DMS153 treated with DMSO at 0.1 percent for 48 hours (cell line): ENCODE measurements around the gene TMEM240.
"Not testable (repeated sequence)": the region's sequence is repeated elsewhere in the genome, so short reads cannot be mapped to it uniquely, and the experiment has no call there.

Experiments
- DNase-seq: peaks from one replicate; lab custom pipeline; 2025; ENCODE audit not compliant: unreplicated experiment; lab: John Stamatoyannopoulos, UW

The TMEM240 gene

DNA sequence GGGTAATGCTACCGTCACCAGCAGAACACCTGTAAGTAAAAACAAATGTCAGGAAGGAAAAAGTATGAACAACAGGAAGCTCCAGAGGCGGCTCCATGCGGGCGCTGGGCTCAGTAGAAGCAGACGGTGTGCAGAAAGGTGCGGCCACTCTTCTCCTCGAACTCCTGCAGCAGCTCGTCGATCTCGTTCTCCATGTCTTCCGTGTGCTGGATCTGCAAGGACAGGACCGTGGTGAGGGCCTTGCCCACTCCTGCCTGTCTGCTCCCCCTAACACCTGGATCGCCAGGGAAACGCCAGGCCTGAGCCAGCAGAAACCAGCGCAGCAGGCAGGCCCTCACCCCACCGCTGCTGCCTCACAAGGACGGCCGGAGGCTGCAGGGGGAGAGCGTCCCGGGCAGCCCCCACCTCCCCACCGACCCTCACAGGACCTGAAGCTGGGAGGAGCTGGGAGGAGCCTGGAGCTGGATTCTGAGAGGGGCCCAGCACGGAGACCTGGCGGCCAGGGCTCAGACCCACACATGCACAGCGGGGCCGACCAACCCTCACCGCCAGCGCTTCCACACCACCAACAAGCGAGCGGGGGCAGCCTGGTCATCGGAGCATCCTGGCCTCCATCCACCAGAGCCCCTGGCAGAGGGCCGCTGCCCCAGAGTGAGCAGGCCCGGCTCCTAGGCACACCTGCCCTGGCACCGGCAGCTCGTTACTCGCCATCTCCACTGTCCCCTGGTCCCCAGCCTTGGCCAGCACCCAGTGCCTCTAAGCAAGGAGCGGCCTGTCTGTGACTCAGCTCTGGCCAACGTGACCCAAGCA lies 1.7 kb upstream of the TMEM240 start:
- no peak for DNase-seq

DNA sequence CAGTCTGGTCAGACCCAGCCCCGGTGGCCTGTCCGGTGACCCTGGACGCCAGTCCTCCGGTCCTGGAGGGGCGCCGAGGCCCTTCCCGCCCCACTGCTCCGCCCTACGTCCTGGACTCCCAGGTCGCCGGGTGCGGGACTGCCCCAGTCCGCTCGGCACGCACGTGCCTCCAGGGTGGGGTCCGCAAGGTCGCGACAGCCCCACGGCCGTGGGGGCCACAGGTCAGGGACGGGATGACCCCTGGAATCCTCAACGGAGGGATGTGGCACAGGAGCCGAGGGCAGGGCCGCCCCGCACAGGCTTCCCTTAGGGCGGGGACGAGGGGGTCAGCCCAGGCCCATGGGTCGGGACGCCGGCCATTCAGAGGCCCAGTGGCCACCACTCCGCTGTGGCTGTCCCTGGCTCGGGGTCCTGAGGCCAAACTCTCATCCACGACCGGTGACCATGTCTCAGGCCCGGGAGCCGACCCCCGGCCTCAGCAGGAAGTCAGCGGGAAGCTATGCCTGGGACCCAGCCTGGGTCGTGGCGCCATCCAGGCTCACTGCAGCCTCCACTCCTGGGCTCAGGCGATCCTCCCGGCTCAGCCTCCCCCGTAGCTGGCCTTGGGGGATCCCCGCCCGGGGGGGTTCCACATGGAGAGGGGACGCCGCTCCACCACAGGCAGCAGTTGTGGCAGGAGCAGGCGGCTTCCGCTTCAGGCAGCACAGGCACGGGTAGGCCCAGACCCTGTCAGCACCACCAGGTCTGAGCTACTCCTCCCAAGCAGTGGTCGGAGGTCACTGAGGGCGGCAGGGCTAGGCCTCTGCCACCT lies 599 bp upstream of the TMEM240 start:
- DNase-seq: no peak

DNA sequence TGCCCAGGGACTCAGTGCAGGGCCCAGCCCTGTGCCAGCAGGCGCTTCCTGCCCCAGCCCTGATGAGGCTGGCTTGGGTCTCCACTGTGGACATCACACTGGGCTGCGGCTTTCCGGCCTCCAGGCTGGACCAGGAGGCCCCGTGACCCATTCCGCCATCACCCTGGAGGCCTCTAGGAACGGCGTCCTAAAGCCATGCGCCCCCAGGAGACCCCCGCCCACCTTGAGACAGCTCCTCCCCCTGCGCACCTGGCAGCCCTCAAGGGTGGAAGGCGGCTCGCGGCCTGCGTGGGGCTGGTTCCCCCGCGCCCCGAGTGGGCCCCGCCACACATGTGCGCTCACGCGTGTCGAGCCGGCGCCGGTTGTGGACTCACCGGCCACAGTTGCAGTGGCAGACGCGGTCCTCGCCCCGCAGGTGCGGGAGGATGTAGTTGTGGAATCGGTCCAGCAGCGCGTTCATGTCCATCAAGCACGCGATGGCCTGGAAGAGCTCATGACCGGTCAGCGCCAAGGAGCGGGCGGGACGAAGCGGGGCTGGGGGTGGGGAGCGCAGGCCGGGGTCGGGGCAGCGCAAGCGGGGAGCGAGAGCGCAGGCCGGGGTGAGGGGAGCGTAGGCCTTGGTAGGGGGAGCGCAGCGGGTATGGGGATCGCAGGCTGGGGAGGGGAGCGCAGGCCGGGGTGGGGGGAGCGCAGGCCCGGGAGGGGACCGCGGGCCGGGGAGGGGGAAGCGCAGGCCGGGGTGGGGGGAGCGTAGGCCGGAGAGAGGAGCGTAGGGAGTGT lies 924 bp downstream of the TMEM240 start:
- no peak for DNase-seq

DNA sequence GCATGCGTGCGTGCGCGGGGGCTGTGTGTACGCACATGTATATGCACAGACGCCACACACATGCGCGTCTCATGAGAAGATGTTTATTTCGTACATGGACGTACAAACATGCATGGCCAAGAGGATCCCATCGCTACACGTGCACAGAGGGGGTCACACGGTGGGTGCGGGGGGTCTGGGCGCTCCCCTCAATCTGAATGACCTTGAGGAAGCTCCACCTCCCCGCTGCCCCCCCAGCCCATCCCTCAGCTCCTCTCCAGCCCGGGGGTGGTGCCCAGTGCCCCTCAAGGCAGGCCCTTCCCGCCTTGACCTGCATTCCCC lies 1.5 kb downstream of the TMEM240 start:
- no peak for DNase-seq

DNA sequence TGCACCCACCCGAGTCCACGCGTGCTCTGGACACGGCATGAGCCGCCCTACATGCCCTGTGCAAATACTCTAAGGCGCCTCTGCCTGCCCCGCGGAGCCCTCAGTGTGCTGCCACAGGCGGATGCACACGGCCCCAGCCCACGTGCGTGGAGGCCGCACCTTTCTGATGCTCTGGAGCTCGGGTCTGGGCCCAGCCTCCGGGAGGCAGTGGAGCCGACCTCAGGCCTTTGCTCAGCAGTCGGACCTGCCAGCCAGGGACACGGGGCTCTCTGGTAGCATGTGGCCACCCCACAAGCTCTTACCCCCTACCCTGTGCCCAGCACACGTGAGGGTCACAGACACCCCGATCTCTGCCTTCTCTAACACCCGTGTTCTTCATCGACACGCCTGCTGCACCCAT lies 2.1 kb downstream of the TMEM240 start:
- DNase-seq: no peak

DNA sequence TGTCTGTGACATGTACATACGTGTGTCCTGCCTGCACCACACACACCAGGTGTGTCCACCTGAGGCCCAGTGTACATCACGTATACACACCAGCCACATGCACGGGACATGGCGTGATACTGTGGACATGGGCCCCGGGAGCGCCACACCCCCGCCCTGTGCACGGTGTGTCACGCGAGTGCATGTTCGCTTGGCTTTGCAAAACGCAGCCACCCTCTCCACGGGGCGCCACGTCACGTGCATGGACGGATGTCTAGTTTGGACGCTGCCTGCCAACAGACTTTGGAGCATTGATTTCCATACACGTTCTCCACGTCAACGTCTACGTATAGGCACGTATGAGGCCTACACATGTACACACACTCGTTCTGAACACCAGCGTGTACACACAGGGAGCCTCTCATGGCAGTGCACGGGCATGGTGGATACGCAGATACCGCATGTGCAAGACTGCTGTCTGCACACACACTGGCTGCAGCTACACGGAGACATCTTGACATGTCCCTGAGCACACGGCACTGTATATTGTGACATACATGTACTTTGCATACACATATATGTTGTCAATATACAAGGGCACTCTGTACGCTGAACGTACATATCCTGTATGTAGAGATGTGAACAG lies 2.7 kb downstream of the TMEM240 start:
- no peak for DNase-seq

DNA sequence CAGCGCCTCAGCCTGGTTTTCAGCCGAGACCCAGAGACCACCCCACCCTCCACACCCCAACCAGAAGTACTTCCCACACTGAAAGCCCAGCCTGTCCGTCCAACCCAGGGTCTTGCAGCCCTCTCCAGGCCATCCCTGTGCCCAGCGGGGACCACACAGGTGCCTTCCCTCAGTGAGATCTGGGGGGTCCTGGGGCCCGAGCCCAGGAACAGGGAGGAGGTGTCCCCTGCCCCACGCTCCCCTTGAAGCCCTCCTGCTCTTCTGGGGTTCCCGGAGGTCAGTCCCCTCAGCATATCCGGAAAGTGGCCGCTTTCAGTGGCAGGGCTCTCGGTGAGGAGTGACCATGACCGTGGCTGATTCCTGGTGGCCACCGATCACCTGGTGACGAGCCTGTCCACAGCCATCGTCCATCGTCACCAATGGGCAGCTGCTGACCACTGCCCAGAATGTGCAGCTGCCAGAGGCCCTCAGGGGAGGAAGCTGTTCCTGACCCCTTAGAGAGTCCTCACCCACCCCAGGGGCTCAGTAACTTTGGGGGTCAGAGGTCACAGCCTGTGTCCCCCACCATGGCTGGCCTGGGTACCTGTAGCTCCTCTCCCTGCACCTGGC lies 3.4 kb downstream of the TMEM240 start:
- no peak for DNase-seq

DNA sequence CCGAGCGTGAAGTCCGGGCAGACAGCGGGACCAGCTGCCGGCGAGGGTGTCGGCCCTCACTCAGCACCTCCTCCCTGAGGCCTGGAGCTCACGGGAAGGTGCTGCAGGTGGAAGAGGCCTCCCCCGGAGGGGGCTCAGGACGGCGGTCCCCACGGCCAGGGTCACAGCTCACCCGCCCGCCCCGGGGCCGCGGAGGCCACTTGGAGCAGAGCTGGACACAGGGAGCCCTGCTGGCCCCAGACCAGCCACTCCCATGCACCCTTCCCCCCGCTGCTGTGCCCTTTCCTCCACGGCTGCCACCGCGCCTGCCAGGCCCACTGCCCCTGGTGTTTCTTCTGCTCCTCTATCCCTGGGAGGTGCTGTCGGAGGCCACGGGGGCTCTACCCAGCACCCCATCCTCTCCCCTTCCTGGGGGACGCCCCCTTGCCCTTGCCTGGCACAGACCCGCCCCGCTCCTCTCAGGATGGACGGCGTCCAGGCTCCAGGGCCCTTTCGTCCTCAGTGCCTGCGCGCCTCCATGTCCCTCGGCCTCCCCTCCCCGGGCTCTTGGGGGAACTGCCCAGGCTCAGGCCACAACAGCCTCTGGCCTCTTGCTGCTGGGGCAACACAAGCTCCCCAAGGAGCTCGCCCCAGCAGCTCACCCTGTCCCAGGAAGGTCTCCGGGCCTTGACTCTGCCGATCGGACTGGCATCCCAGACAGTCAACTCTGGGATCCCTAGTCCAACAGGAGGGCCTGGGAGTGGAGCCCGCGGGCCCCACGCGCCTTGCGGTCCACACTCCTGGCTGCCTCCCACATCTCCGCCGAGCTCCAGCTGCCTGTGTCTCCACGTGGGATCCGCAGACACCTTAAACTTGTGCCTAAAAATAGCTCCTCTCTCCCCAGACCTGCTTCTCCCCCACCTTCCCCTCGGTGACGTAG lies 4.1 kb downstream of the TMEM240 start:
- DNase-seq: no peak

DNA sequence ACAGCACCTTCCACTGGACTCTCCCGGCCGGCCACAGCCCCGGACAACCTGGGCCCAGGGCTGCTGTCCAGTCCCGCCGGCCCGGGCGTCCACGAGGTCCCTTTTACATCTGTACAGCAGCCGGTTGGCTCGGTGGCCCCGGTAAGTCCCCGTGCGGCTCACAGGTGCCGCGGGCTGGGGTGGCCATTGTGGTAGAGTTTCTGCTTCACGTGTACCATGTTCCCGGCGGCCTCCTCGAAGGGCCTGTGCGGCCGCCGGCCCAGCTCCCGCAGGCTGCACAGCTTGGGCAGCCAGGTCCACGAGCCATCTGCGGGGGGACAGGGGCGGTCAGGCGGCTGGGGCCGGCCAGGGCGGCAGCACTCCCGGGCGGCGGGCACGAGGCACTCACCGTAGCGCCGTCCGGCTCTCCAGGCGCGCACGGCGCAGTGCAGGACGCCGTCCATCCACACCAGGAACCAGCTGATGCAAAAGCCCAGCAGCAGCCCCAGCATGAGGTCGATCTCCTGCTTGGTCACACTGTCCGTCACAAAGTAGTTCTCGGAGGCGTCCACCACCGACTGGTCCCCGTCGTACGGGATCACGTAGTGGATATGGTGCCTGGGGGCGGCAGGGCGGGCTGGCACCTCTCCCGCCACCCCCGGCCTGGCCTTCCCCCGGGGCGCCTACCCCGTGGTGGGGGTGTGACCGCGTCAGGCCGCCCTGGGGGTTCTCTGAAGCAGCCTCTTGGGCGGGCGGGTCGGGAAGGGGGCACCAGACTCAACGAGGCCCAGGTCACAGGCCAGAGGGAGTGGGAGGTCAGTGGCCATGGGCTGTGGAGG lies 5.0 kb downstream of the TMEM240 start:
- no peak for DNase-seq

DNA sequence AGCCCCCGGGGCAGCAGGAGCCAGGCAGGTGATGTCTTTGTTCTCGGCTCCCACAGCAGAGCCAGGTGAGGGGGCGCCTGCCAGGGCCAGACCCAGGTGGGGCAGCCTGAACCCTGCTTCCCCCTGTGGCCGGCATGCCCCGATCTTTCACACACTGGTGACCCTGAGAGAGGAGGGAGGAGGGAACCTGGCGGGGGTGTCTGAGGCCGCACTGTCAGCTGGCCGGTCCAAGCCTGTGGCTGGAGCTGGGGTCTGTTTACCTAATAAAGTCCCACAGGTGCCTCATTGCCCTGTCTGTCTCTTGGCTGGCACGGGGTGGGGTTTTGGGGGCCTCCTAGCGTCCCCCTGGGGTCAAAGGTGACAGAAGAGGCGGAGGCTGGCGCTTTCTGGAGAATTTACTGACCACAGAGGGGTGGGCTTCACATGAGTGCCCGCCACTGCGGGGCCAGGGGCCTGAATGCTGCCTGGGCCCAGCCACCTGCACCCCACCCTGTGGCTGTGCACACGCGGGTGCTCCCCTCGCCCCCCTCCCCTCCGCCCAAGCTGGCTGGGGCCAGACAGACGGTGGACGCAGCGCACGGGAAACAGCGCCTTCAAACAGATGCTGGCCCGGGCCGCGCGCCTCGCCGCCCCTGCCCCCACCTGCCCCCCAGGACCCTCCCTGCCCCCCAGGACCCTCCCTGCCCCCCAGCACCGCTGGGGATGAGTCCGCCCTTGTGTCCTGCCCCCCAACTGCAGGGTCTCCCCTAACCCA lies 5.8 kb downstream of the TMEM240 start:
- DNase-seq: no peak

DNA sequence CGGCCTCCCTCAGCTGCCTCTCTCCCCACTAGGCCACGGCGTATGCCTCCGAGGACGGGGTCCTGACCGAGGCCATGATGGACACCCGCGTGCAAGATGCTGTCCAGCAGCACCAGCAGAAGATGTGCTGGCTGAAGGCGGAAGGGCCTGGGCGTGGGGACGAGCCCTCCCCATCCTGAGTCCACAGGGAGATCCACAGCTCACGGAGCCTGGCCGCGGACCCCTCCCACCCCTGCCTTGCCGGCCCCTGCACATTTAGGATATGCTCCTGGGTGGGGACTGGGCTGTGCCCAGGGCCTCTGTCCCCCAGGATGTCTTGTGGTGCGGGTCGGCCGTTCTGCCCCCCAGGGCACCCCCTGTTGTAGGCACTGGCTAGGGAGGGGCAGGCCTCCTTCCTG lies 6.5 kb downstream of the TMEM240 start:
- not testable (repeated sequence) for DNase-seq

DNA sequence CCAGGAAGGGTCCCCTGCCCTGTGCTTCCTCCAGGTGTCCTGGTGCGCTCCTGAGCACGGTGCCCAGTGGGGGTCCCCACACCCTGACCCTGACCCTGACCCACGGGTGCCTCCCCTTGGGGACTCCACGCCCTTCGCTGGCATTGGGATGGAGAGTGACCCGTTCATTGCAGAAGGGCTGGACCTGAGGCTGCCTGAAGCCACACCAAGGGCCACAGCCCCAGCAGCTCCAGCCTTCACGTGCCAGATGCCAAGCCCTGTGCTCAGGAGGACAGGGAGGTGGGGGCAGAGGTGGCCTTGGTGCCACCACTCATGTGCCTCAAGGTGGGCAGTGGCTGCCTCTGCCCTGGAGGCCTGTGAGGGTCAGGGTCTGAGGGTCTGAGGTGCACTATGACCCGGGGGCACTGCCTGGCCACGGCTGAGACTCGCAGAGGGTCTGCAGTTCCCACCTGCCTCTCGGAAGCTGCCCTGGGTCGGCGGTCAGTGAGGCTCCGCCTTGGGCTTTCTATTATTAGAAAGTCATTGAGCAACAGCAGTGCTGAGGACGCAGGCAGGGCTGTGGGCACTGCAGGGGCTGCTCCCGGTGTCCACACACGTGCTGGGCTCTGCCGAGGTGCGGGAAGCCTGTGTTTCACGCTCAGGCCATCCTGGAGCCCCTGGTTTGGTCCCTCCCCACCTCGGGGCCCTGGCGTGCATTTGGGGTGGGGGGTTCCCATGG lies 7.1 kb downstream of the TMEM240 start:
- not testable (repeated sequence) for DNase-seq

DNA sequence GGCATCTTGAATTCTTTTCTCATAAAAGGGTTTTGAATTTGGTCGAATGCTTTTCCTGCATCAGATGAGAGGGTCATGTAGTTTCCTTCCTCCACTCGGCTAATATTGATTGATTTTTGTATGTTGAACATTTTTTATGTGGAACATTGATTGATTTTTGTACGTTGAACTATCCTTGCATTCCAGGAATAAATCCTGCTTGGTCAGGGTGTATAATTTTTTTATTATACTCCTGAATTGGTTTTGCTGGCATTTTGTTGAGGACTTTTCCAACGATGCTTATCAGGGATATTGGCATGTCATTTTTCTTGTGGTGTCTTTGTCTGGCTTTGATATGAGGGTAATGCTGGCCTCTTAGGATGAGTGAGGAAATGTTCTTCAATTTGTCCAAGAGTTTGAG lies 8.5 kb downstream of the TMEM240 start:
- DNase-seq: no peak

DNA sequence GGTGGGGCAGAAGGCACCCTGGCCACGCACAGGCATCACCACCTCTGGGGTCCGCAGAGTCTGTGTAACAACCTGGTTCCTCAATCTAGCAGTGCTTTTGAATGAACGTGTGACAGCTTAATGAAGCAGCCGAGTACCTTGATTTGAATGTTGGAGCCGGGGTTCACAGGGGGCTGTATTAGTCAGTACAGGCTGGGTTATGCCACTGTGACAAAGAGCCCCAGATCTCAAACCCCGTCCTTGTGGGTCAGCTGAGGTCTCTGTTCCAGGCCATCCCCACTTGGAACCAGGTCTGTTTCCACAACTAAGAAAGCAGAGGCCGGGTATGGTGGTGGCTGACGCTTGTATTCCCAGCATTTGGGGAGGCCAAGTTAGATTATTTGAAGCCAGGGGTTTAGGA lies 10.5 kb downstream of the TMEM240 start:
- DNase-seq: no peak

DNA sequence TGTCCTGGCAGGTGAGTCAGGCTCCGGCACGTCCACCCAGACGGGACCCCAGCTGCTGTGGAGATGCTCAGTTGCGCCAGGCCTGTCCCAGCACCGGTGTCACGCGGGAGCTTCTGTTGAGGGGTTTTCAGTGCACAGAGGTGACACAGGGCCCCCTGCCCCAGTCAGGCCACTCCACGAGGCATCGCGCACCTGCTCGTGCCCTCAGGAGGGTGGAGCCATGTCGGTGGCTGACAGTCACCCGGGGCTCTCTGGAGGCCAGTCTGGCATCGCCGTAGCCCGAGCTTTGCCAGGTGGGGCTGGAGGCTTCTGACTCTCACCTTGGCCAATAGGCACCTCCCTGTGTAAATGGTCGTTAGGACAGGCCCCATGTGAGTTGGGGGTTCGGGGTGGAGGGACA lies 11.1 kb downstream of the TMEM240 start:
- DNase-seq: no peak

DNA sequence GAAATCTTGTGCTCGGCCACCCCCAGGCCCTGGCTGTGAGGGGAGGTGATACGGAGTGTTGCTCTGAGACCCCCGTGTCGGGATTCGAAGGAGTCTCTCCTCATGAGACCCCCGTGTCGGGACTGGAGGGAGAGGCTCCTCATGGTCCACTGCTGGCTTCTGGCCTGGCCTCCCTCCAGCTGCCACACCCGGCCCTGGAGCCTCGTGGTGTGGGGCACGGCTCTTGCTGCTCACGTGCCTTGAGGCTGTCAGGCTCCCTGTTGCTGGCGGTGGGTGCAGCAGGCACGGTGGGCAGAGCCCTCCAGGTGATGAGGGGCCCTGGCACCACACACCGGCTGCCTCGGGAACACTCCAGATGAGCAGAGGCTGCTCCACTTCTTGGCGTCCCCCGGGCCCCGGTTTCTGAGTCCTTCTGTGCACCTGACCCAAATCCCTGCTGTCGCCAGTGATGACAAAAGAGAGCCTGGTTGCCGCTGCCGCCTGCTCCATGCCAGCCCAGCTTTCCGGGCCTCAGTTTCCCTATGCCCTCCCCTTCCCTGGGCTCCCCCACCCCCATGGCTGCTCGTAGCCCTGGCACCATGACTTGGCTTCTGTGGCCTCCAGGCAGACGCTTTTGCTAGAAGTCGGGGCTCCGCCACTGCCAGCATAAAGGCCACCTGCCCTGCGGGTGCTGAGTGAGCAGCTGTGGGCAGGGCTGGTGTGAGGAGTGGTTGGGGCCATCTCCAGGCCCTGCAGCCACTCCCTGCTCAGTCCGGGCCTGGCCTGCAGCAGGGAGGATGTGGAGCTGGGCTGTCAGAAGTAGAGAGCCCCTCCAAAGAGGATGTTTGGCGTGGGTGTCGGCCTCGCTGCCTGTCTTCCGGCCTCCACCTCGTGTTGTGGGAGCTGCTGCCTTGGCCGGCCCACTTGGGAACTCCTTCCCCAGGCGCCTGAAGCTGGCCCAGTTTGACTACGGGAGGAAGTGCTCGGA lies 11.8 kb downstream of the TMEM240 start:
- no peak for DNase-seq
